ENCODE data around the gene PREX1. TPM values are rescaled to one million over a fixed set of nuclear protein-coding genes. Genes with fewer than 3 reads are reported as not detected.

The PREX1 gene
- total RNA-seq, 1 experiment from 2014 or later: 20.0 TPM

DNA sequence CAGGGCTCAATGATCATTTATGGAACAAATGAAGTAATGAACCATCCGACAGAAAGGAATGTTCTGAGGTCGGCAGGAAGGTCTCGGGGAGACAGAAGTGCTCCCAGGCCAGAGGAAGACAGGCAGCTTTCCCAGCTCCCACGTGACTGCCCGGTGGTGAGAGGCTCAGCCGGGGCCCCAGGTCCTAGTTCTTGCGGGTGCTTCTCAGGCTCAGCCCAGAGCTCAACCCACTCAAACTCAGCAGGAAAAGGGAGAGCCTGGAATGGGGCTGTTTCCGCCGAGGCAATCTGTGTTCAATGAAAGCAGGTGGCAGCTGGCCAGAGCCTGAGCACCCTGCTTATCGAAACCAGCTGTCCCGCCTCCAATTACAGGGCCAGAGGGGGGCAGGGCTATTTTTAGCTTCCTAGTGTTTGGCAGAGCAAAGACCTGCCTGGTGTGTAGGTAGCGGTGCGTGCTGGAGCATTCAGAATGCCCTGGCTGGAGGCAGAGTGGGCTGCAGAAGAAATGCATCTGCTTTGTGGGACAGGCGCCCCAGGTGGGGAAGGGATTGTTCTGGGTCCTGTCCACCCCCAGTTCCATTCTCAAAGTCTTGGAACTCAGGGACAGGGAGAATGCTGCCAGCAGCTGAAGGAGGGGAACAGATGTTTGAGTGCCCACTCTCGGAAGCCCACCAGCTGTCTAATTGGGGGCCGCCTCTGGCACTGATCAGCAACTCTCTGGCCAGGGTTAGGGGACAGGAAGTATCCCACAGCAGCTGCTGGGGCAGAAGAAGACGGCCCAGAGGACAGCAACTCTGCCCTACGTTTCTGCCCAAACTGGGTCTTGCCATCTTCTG is 145.1 kb downstream of the PREX1 start:
- H3K9me3 ChIP-seq (ENCODE audit: control insufficient read depth, insufficient read depth, low read depth, low read length): no peaks in the 10 kb centered on the region
- DNase-seq (ENCODE audit: low read depth, low spot score) (no peak), ATAC-seq (no peak)
- no peak overlapping the region for H3K4me3 ChIP-seq (ENCODE audit: low read depth in 2 of 2, low read length in 2 of 2)
- peaks cover 7% of the 10 kb centered on the region; the same call in 1 of the 2 replicates for H3K4me1 ChIP-seq (ENCODE audit: control insufficient read depth, insufficient read depth, low read length)
- H3K27ac ChIP-seq (ENCODE audit: low read length): no peak overlapping the region
- H3K27me3 ChIP-seq (ENCODE audit: control insufficient read depth, insufficient read depth, low read length): no peaks in the 10 kb centered on the region
- H3K36me3 ChIP-seq (ENCODE audit: control insufficient read depth, insufficient read depth, low read length): no peaks in the 10 kb centered on the region
- ChIA-PET POLR2A (no interaction called here), CTCF (no interaction called here)
- in situ Hi-C loops (cut with HindIII; ENCODE audit: low pct_unique_long_range_greater_than_20kb, low sequenced_read_pairs) (no loop called here), intact Hi-C loops (cut with micrococcal nuclease; ENCODE audit: unreplicated experiment) (no loop called here)
- BruUV-seq (replicated peaks): no TSS peak
- TF ChIP-seq, protein P1, sequence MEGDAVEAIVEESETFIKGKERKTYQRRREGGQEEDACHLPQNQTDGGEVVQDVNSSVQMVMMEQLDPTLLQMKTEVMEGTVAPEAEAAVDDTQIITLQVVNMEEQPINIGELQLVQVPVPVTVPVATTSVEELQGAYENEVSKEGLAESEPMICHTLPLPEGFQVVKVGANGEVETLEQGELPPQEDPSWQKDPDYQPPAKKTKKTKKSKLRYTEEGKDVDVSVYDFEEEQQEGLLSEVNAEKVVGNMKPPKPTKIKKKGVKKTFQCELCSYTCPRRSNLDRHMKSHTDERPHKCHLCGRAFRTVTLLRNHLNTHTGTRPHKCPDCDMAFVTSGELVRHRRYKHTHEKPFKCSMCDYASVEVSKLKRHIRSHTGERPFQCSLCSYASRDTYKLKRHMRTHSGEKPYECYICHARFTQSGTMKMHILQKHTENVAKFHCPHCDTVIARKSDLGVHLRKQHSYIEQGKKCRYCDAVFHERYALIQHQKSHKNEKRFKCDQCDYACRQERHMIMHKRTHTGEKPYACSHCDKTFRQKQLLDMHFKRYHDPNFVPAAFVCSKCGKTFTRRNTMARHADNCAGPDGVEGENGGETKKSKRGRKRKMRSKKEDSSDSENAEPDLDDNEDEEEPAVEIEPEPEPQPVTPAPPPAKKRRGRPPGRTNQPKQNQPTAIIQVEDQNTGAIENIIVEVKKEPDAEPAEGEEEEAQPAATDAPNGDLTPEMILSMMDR (IDR thresholded peaks at IDR 0.05): no peak
- TF ChIP-seq, protein P2, sequence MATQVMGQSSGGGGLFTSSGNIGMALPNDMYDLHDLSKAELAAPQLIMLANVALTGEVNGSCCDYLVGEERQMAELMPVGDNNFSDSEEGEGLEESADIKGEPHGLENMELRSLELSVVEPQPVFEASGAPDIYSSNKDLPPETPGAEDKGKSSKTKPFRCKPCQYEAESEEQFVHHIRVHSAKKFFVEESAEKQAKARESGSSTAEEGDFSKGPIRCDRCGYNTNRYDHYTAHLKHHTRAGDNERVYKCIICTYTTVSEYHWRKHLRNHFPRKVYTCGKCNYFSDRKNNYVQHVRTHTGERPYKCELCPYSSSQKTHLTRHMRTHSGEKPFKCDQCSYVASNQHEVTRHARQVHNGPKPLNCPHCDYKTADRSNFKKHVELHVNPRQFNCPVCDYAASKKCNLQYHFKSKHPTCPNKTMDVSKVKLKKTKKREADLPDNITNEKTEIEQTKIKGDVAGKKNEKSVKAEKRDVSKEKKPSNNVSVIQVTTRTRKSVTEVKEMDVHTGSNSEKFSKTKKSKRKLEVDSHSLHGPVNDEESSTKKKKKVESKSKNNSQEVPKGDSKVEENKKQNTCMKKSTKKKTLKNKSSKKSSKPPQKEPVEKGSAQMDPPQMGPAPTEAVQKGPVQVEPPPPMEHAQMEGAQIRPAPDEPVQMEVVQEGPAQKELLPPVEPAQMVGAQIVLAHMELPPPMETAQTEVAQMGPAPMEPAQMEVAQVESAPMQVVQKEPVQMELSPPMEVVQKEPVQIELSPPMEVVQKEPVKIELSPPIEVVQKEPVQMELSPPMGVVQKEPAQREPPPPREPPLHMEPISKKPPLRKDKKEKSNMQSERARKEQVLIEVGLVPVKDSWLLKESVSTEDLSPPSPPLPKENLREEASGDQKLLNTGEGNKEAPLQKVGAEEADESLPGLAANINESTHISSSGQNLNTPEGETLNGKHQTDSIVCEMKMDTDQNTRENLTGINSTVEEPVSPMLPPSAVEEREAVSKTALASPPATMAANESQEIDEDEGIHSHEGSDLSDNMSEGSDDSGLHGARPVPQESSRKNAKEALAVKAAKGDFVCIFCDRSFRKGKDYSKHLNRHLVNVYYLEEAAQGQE (IDR thresholded peaks at IDR 0.05; ENCODE audit: insufficient read depth in 1 of 2, low read depth in 2 of 2, low read length in 1 of 2): no peak
- TF ChIP-seq TCF7L2 (IDR thresholded peaks at IDR 0.05; ENCODE audit: low read depth, low read length) (no peak), SIN3A (IDR thresholded peaks at IDR 0.05; ENCODE audit: borderline replicate concordance, insufficient read depth, low read depth, low read length) (no peak), POLR2AphosphoS5 (IDR thresholded peaks at IDR 0.05; ENCODE audit: low read depth, low read length) (no peak)

GRCh38 chr20:48681873-48682426 is 145.8 kb downstream of the PREX1 start:
- in situ Hi-C loops (cut with HindIII; ENCODE audit: low pct_unique_long_range_greater_than_20kb, low sequenced_read_pairs): no loop called here
- no peak for DNase-seq (ENCODE audit: low read depth, low spot score)
- Histone ChIP-seq H3K27me3 (ENCODE audit: control insufficient read depth, insufficient read depth, low read length) (no peaks in the 10 kb centered on the region), H3K4me1 (ENCODE audit: control insufficient read depth, insufficient read depth, low read length) (peaks cover 7% of the 10 kb centered on the region; the same call in 1 of the 2 replicates), H3K27ac (ENCODE audit: low read length) (no peak overlapping the region), H3K36me3 (ENCODE audit: control insufficient read depth, insufficient read depth, low read length) (no peaks in the 10 kb centered on the region), H3K4me3 (ENCODE audit: low read depth in 2 of 2, low read length in 2 of 2) (no peak overlapping the region), H3K9me3 (ENCODE audit: control insufficient read depth, insufficient read depth, low read depth, low read length) (no peaks in the 10 kb centered on the region)
- POLR2A ChIA-PET: interaction anchor here (0.7 kb wide), 1 partner anchor 29 kb away, joined by 3 read pairs; no protein-coding TSS in a partner anchor
- no TSS peak for BruUV-seq (replicated peaks)
- CTCF ChIA-PET: no interaction called here
- no peak for ATAC-seq
- intact Hi-C loops (cut with micrococcal nuclease; ENCODE audit: unreplicated experiment): no loop called here
- no peak for TF ChIP-seq SIN3A (IDR thresholded peaks at IDR 0.05; ENCODE audit: borderline replicate concordance, insufficient read depth, low read depth, low read length)

Data from Panc1 (cell line).